Panc1 (cell line): ENCODE results near the gene TLE4. TPM values are rescaled to one million over a fixed set of nuclear protein-coding genes. Genes with fewer than 3 reads are reported as not detected.

ENCODE experiments used
- ATAC-seq: fragments of 200-7000 bp; cut with Tn5 transposase; 2 replicates; pipeline ENCODE4 v1.9.1; 2020; ENCODE audit warnings: mild to moderate bottlenecking, moderate library complexity
- BruUV-seq: library from RNA; stranded (reverse); fragments of 400-500 nt; replicated peaks from 2 replicates; lab custom pipeline; 2021; lab: Mats Ljungman, UMichigan
- CTCF ChIA-PET: fragments of 300-600 bp; sonication (Branson Sonifier 250); formaldehyde crosslinking; loops from one replicate; lab custom pipeline; 2022; ENCODE audit warnings: antibody characterized with exemption; lab: Charles Lee
- POLR2A ChIA-PET: fragments of 300-600 bp; sonication (Branson Sonifier 250); formaldehyde crosslinking; loops from one replicate; lab custom pipeline; 2022; ENCODE audit warnings: antibody characterized with exemption; lab: Charles Lee
- DNase-seq: peaks from one replicate; pipeline ENCODE4 v3.0.0-alpha.2; 2010; ENCODE audit warnings: low read depth, low spot score
- H3K27ac ChIP-seq: 2 replicates; pipeline ENCODE4 v1.5.1; 2011; ENCODE audit warnings: mild to moderate bottlenecking, low read length, inconsistent platforms
- H3K27me3 ChIP-seq: fragments of 200-500 bp; sonication (Bioruptor generic); 2 replicates; pipeline ENCODE4 v1.6.0; 2014; ENCODE audit warnings: low read length, inconsistent platforms; ENCODE audit not compliant: control insufficient read depth, insufficient read depth
- H3K36me3 ChIP-seq: fragments of 200-500 bp; sonication (Bioruptor generic); 2 replicates; pipeline ENCODE4 v1.5.1; 2014; ENCODE audit warnings: inconsistent platforms, mild to moderate bottlenecking, low read length, moderate library complexity; ENCODE audit not compliant: control insufficient read depth, insufficient read depth
- H3K4me1 ChIP-seq: 2 replicates; pipeline ENCODE4 v1.5.1; 2011; ENCODE audit warnings: inconsistent platforms, mild to moderate bottlenecking, low read length, moderate library complexity; ENCODE audit not compliant: control insufficient read depth, insufficient read depth
- H3K4me3 ChIP-seq, 2 experiments: 2 replicates each; pipeline ENCODE4 v1.5.1; 2011 to 2012; ENCODE audit warnings: low read depth in 2 of 2, low read length in 2 of 2, mild to moderate bottlenecking in 2 of 2, inconsistent platforms in 1 of 2, moderate library complexity in 1 of 2
- H3K9me3 ChIP-seq: fragments of 200-500 bp; sonication (Bioruptor generic); 2 replicates; pipeline ENCODE4 v1.5.1; 2014; ENCODE audit warnings: low read depth, mild to moderate bottlenecking, inconsistent platforms, low read length, moderate library complexity; ENCODE audit not compliant: control insufficient read depth, insufficient read depth
- POLR2AphosphoS5 ChIP-seq: IDR thresholded peaks from 2 replicates; pipeline ENCODE4 v1.6.1; 2012; ENCODE audit warnings: mild to moderate bottlenecking, low read depth, low read length, moderate library complexity
- SIN3A ChIP-seq: IDR thresholded peaks from 2 replicates; pipeline ENCODE4 v1.6.1; 2012; ENCODE audit warnings: low read depth, mild to moderate bottlenecking, low read length, moderate library complexity, borderline replicate concordance; ENCODE audit not compliant: insufficient read depth
- TCF7L2 ChIP-seq: IDR thresholded peaks from 2 replicates; pipeline ENCODE4 v1.6.1; 2011; ENCODE audit warnings: mild to moderate bottlenecking, low read depth, low read length, inconsistent platforms
- in situ Hi-C: cut with HindIII; loops from 2 replicates; pipeline ENCODE4 v1.10.0; 2016; ENCODE audit warnings: low sequenced_read_pairs, low pct_unique_long_range_greater_than_20kb
- intact Hi-C: fragments of 100-400 bp; cut with micrococcal nuclease; formaldehyde crosslinking; loops from one replicate; pipeline ENCODE4 v1.10.0; 2022; ENCODE audit not compliant: unreplicated experiment
- total RNA-seq: library from RNA; stranded (reverse); gene quantifications from one replicate; pipeline ENCODE4 v1.2.1, GENCODE V29; 2021; ENCODE audit not compliant: unreplicated experiment
- TF ChIP-seq, protein P1 (sequence below): fragments of 450-650 bp; IDR thresholded peaks from 2 replicates; pipeline ENCODE4 v1.5.1; 2017; ENCODE audit warnings: mild to moderate bottlenecking
- TF ChIP-seq, protein P2 (sequence below), 2 experiments: IDR thresholded peaks; 2 replicates each; pipeline ENCODE4 v1.6.1; 2011 to 2012; ENCODE audit warnings: low read depth in 2 of 2, control low read depth in 1 of 2, low read length in 1 of 2, mild to moderate bottlenecking in 1 of 2, moderate library complexity in 1 of 2; ENCODE audit not compliant: insufficient read depth in 1 of 2

Gene TLE4
- total RNA-seq, 1 experiment from 2014 or later, result 8.7 TPM

DNA sequence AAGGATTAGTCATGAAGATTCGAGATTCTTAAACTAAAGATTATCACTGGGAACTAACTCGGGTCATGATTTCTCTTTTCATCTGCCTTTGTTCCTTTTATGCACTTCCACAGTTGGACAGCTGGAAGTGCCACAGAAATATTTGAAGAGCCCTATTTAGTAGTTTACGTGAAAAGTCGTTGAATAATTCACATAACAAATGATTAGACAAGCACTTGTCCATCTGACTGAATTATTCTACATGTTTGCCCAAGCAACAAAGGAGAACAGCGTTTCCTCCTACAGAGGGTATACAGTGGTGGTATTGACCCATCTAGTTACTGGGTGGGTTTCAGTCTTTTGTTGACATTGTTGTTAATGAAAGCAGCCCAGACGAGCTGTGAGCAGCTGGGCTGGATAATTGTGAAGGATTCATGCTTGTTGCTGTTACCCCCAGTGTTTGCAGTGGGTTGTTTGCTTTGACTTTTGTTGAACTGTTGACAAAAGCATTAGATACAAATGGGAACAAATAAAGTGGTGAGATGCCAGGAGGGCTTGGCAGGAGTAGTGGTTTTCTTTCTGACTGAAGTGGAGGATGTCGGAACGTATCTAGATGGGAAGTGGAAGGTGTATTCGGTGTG, 96.2 kb downstream of the TLE4 start:
- TF ChIP-seq, protein P1, sequence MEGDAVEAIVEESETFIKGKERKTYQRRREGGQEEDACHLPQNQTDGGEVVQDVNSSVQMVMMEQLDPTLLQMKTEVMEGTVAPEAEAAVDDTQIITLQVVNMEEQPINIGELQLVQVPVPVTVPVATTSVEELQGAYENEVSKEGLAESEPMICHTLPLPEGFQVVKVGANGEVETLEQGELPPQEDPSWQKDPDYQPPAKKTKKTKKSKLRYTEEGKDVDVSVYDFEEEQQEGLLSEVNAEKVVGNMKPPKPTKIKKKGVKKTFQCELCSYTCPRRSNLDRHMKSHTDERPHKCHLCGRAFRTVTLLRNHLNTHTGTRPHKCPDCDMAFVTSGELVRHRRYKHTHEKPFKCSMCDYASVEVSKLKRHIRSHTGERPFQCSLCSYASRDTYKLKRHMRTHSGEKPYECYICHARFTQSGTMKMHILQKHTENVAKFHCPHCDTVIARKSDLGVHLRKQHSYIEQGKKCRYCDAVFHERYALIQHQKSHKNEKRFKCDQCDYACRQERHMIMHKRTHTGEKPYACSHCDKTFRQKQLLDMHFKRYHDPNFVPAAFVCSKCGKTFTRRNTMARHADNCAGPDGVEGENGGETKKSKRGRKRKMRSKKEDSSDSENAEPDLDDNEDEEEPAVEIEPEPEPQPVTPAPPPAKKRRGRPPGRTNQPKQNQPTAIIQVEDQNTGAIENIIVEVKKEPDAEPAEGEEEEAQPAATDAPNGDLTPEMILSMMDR, result no peak
- TF ChIP-seq, protein P2, sequence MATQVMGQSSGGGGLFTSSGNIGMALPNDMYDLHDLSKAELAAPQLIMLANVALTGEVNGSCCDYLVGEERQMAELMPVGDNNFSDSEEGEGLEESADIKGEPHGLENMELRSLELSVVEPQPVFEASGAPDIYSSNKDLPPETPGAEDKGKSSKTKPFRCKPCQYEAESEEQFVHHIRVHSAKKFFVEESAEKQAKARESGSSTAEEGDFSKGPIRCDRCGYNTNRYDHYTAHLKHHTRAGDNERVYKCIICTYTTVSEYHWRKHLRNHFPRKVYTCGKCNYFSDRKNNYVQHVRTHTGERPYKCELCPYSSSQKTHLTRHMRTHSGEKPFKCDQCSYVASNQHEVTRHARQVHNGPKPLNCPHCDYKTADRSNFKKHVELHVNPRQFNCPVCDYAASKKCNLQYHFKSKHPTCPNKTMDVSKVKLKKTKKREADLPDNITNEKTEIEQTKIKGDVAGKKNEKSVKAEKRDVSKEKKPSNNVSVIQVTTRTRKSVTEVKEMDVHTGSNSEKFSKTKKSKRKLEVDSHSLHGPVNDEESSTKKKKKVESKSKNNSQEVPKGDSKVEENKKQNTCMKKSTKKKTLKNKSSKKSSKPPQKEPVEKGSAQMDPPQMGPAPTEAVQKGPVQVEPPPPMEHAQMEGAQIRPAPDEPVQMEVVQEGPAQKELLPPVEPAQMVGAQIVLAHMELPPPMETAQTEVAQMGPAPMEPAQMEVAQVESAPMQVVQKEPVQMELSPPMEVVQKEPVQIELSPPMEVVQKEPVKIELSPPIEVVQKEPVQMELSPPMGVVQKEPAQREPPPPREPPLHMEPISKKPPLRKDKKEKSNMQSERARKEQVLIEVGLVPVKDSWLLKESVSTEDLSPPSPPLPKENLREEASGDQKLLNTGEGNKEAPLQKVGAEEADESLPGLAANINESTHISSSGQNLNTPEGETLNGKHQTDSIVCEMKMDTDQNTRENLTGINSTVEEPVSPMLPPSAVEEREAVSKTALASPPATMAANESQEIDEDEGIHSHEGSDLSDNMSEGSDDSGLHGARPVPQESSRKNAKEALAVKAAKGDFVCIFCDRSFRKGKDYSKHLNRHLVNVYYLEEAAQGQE (IDR thresholded peaks at IDR 0.05; ENCODE audit: insufficient read depth in 1 of 2, low read depth in 2 of 2, low read length in 1 of 2), result no peak
- TF ChIP-seq SIN3A (no peak), TCF7L2 (no peak), POLR2AphosphoS5 (no peak)
- ATAC-seq, result no peak
- BruUV-seq, result no TSS peak
- intact Hi-C loops, result no loop called here
- Histone ChIP-seq H3K9me3 (no peaks in the 10 kb centered on the region), H3K36me3 (no peaks in the 10 kb centered on the region), H3K4me1 (no peaks in the 10 kb centered on the region), H3K27me3 (no peaks in the 10 kb centered on the region), H3K27ac (no peak overlapping the region), H3K4me3 (no peak overlapping the region)
- ChIA-PET POLR2A (no interaction called here), CTCF (no interaction called here)
- in situ Hi-C loops, result no loop called here
- DNase-seq, result no peak

GRCh38 chr9:79668956-79669355, 97.2 kb downstream of the TLE4 start:
- Histone ChIP-seq H3K9me3 (no peaks in the 10 kb centered on the region), H3K4me3 (no peak overlapping the region), H3K4me1 (no peaks in the 10 kb centered on the region), H3K27ac (no peak overlapping the region), H3K27me3 (no peaks in the 10 kb centered on the region), H3K36me3 (no peaks in the 10 kb centered on the region)
- ATAC-seq (no peak), DNase-seq (no peak)
- POLR2A ChIA-PET, result no interaction called here
- TF ChIP-seq, protein P1, result no peak
- no peak for TF ChIP-seq POLR2AphosphoS5
- TF ChIP-seq SIN3A, result no peak
- no peak for TF ChIP-seq TCF7L2
- TF ChIP-seq, protein P2 (IDR thresholded peaks at IDR 0.05; ENCODE audit: insufficient read depth in 1 of 2, low read depth in 2 of 2, low read length in 1 of 2), result no peak
- intact Hi-C loops (no loop called here), in situ Hi-C loops (no loop called here)
- CTCF ChIA-PET, result no interaction called here
- no TSS peak for BruUV-seq
